K562 (cell line): Measurements from ENCODE around the gene CTDSP1. TPM values are rescaled to one million over a fixed set of nuclear protein-coding genes. Genes with fewer than 3 reads are reported as not detected.
A peak's percentile ranks its signal among the peaks of the same experiment; 100 is the strongest.

Experiments
- GTF3C2 ChIP-seq: IDR thresholded peaks from 3 replicates; pipeline ENCODE4 v1.6.1; 2011; ENCODE audit warnings: borderline replicate concordance, mild to moderate bottlenecking, moderate library complexity; ENCODE audit not compliant: insufficient read length; ENCODE audit errors: extremely low read depth
- IRF2 ChIP-seq: sonication (generic); formaldehyde crosslinking; IDR thresholded peaks from 2 replicates; pipeline ENCODE4 v1.8.1; 2022; ENCODE audit warnings: mild to moderate bottlenecking, missing genetic modification reagents
- POLR2AphosphoS2 ChIP-seq: IDR thresholded peaks from 2 replicates; pipeline ENCODE4 v1.6.1; 2012; ENCODE audit warnings: low read length, improper control_type of control experiment
- RAD21 ChIP-seq, 2 experiments: fragments of 250-450 bp in 1 of 2; fragments of 450-650 bp in 1 of 2; sonication (Bioruptor Pico) in 1 of 2; formaldehyde crosslinking in 1 of 2; IDR thresholded peaks in 1 of 2; conservative IDR thresholded peaks in 1 of 2; 2 replicates each; pipeline versions ENCODE4 v1.4.0 to v1.8.0; 2020 to 2022; ENCODE audit warnings: mild to moderate bottlenecking in 2 of 2, moderate library complexity in 1 of 2
- RBM17 ChIP-seq: fragments of 200-400 bp; formaldehyde crosslinking; IDR thresholded peaks from 2 replicates; pipeline ENCODE4 v1.6.1; 2017; ENCODE audit warnings: low read depth, mild to moderate bottlenecking, low read length, borderline replicate concordance
- TCF7L2 ChIP-seq: fragments of 150-350 bp; IDR thresholded peaks from 2 replicates; pipeline ENCODE4 v1.6.1; 2016; ENCODE audit warnings: low read depth, mild to moderate bottlenecking, low read length, moderate library complexity
- ZBTB5 ChIP-seq: fragments of 450-650 bp; IDR thresholded peaks from 2 replicates; pipeline ENCODE4 v1.6.1; 2017; ENCODE audit warnings: antibody characterized with exemption
- ZNF584 ChIP-seq: fragments of 200-800 bp; sonication (Bioruptor generic); IDR thresholded peaks from 2 replicates; pipeline ENCODE4 v1.6.1; 2016; ENCODE audit warnings: low read depth, mild to moderate bottlenecking, missing genetic modification characterization, missing compliant biosample characterization
- ZNF695 ChIP-seq: fragments of 450-650 bp; formaldehyde crosslinking; IDR thresholded peaks from 2 replicates; pipeline ENCODE4 v1.4.0; 2020; ENCODE audit warnings: mild to moderate bottlenecking, moderate library complexity
- polyA plus RNA-seq, 8 experiments: library from polyadenylated mRNA; depleted of rRNA in 4 of 8; stranded (reverse) in 5 of 8; unstranded in 3 of 8; fragments of >200 nt; fragmentation: Nextera tagmentation in 2 of 8; fragmentation: Illumina TruSeq in 1 of 8; extraction: Ambion mirVana in 2 of 8; extraction: Trizol in 1 of 8; gene quantifications; 2 replicates each; pipeline versions ENCODE4 v1.2.1 to v1.2.3, GENCODE V29; 2011 to 2014; ENCODE audit warnings: inconsistent platforms in 1 of 8, missing spikeins in 1 of 8
- total RNA-seq, 7 experiments: library from RNA; depleted of rRNA in 6 of 7; stranded (reverse); fragments of >200 nt in 6 of 7; fragmentation: Illumina TruSeq in 2 of 7; extraction: Trizol in 2 of 7; gene quantifications; 2 replicates each; pipeline versions ENCODE4 v1.2.1 to v1.2.3, GENCODE V29; 2011 to 2021; ENCODE audit warnings: low replicate concordance in 1 of 7
- TF ChIP-seq, protein P1 (sequence below): sonication (generic); formaldehyde crosslinking; IDR thresholded peaks from 2 replicates; pipeline ENCODE4 v1.8.0; 2023; ENCODE audit warnings: missing genetic modification reagents, mild to moderate bottlenecking, borderline replicate concordance
- TF ChIP-seq, protein P2 (sequence below): sonication (generic); formaldehyde crosslinking; IDR thresholded peaks from 2 replicates; pipeline ENCODE4 v1.8.1; 2023; ENCODE audit warnings: mild to moderate bottlenecking, missing genetic modification reagents

The CTDSP1 gene
- total and polyA plus RNA-seq, 9 of the 15 experiments (the other 6 are each of a cell fraction or from before 2014, with no cell fraction given), result 2.4 to 74.8 (median 45.8) TPM

- TF ChIP-seq, protein P1, sequence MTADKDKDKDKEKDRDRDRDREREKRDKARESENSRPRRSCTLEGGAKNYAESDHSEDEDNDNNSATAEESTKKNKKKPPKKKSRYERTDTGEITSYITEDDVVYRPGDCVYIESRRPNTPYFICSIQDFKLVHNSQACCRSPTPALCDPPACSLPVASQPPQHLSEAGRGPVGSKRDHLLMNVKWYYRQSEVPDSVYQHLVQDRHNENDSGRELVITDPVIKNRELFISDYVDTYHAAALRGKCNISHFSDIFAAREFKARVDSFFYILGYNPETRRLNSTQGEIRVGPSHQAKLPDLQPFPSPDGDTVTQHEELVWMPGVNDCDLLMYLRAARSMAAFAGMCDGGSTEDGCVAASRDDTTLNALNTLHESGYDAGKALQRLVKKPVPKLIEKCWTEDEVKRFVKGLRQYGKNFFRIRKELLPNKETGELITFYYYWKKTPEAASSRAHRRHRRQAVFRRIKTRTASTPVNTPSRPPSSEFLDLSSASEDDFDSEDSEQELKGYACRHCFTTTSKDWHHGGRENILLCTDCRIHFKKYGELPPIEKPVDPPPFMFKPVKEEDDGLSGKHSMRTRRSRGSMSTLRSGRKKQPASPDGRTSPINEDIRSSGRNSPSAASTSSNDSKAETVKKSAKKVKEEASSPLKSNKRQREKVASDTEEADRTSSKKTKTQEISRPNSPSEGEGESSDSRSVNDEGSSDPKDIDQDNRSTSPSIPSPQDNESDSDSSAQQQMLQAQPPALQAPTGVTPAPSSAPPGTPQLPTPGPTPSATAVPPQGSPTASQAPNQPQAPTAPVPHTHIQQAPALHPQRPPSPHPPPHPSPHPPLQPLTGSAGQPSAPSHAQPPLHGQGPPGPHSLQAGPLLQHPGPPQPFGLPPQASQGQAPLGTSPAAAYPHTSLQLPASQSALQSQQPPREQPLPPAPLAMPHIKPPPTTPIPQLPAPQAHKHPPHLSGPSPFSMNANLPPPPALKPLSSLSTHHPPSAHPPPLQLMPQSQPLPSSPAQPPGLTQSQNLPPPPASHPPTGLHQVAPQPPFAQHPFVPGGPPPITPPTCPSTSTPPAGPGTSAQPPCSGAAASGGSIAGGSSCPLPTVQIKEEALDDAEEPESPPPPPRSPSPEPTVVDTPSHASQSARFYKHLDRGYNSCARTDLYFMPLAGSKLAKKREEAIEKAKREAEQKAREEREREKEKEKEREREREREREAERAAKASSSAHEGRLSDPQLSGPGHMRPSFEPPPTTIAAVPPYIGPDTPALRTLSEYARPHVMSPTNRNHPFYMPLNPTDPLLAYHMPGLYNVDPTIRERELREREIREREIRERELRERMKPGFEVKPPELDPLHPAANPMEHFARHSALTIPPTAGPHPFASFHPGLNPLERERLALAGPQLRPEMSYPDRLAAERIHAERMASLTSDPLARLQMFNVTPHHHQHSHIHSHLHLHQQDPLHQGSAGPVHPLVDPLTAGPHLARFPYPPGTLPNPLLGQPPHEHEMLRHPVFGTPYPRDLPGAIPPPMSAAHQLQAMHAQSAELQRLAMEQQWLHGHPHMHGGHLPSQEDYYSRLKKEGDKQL, result no peak
- peak; percentile 72; the same call in 1 of the 2 replicates for TF ChIP-seq POLR2AphosphoS2
- no peak for TF ChIP-seq RAD21 (CRISPR knock-in tag; conservative IDR thresholded peaks at IDR 0.05 in 1 of 2, IDR thresholded peaks at IDR 0.05 in 1 of 2)
- TF ChIP-seq IRF2 (CRISPR knock-in tag), result no peak
- no peak for TF ChIP-seq ZNF584 (CRISPR knock-in tag)
- no peak for TF ChIP-seq TCF7L2
- 0 out of 2 replicates have a peak, but pooled peaks have one; percentile 51 for TF ChIP-seq ZNF695 (CRISPR knock-in tag)
- peak; percentile 99 for TF ChIP-seq ZBTB5
- TF ChIP-seq RBM17, result no peak
- TF ChIP-seq, protein P2, sequence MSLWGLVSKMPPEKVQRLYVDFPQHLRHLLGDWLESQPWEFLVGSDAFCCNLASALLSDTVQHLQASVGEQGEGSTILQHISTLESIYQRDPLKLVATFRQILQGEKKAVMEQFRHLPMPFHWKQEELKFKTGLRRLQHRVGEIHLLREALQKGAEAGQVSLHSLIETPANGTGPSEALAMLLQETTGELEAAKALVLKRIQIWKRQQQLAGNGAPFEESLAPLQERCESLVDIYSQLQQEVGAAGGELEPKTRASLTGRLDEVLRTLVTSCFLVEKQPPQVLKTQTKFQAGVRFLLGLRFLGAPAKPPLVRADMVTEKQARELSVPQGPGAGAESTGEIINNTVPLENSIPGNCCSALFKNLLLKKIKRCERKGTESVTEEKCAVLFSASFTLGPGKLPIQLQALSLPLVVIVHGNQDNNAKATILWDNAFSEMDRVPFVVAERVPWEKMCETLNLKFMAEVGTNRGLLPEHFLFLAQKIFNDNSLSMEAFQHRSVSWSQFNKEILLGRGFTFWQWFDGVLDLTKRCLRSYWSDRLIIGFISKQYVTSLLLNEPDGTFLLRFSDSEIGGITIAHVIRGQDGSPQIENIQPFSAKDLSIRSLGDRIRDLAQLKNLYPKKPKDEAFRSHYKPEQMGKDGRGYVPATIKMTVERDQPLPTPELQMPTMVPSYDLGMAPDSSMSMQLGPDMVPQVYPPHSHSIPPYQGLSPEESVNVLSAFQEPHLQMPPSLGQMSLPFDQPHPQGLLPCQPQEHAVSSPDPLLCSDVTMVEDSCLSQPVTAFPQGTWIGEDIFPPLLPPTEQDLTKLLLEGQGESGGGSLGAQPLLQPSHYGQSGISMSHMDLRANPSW (CRISPR knock-in tag), result no peak
- TF ChIP-seq GTF3C2, result no peak
Measured at GRCh38 chr2:218397820-218398436, 1.7 kb upstream of the CTDSP1 start (continued).
